Endothelial cell of umbilical vein (primary cell): ENCODE data around the gene TIMD4. TPM values are rescaled to one million over a fixed set of nuclear protein-coding genes. Genes with fewer than 3 reads are reported as not detected.

Source experiments
- BruUV-seq: library from RNA; stranded (reverse); fragments of 400-500 nt; replicated peaks from 2 replicates; lab custom pipeline; 2021; lab: Mats Ljungman, UMichigan
- CTCF ChIA-PET: fragments of 300-600, 350-600 bp; sonication (Branson Sonifier 250); formaldehyde crosslinking; loops from one replicate; lab custom pipeline; 2021; ENCODE audit warnings: antibody characterized with exemption, inconsistent platforms; lab: Charles Lee
- POLR2A ChIA-PET: fragments of 300-600, 350-600 bp; sonication (Branson Sonifier 250); formaldehyde crosslinking; loops from one replicate; lab custom pipeline; 2021; ENCODE audit warnings: antibody characterized with exemption, inconsistent platforms; lab: Charles Lee
- DNase-seq: peaks from one replicate; pipeline ENCODE4 v3.0.0-alpha.2; 2011; ENCODE audit warnings: low read depth, low spot score
- FAIRE-seq: peaks from 2 replicates; lab custom pipeline; 2011; peaks lifted over from hg19 to GRCh38; lab: Jason Lieb, UNC
- H2AFZ ChIP-seq: 2 replicates; pipeline ENCODE4 v1.6.0; 2012; ENCODE audit warnings: low read depth, low read length, control low read depth, inconsistent platforms
- H3K27ac ChIP-seq: 2 replicates; pipeline ENCODE4 v1.5.1; 2011; ENCODE audit warnings: low read depth, mild to moderate bottlenecking, control low read depth, low read length, moderate library complexity; ENCODE audit not compliant: insufficient read depth
- H3K27me3 ChIP-seq, 2 experiments: 2 replicates each; pipeline versions ENCODE4 v1.6.0 to v1.6.1; 2011; ENCODE audit warnings: low read length in 2 of 2, mixed read lengths in 1 of 2; ENCODE audit not compliant: control insufficient read depth in 2 of 2, insufficient read depth in 2 of 2
- H3K36me3 ChIP-seq, 2 experiments: 2 replicates in 1 of 2; 3 replicates in 1 of 2; pipeline ENCODE4 v1.5.1; 2011; ENCODE audit warnings: low read length in 2 of 2, mild to moderate bottlenecking in 1 of 2, moderate library complexity in 1 of 2; ENCODE audit not compliant: control insufficient read depth in 2 of 2, insufficient read depth in 2 of 2; ENCODE audit errors: extremely low read depth in 1 of 2
- H3K4me1 ChIP-seq: 3 replicates; pipeline ENCODE4 v1.5.1; 2011; ENCODE audit warnings: mild to moderate bottlenecking, low read length; ENCODE audit not compliant: control insufficient read depth, insufficient read depth; ENCODE audit errors: extremely low read depth
- H3K4me2 ChIP-seq: 2 replicates; pipeline ENCODE4 v1.6.1; 2011; ENCODE audit warnings: low read length, control low read depth, mixed read lengths; ENCODE audit not compliant: insufficient read depth
- H3K4me3 ChIP-seq, 3 experiments: fragments of 200-600 bp in 1 of 3; sonication (generic), shearing (Covaris generic) in 1 of 3; replicated peaks in 1 of 3; 2 replicates each; pipeline ENCODE4 v1.5.1; 2011 to 2016; ENCODE audit warnings: control low read depth in 3 of 3, low read length in 3 of 3, mild to moderate bottlenecking in 2 of 3, inconsistent platforms in 1 of 3, low read depth in 1 of 3, moderate library complexity in 1 of 3; ENCODE audit not compliant: insufficient read depth in 1 of 3
- H3K79me2 ChIP-seq: 2 replicates; pipeline ENCODE4 v1.6.0; 2012; ENCODE audit warnings: low read length, inconsistent platforms; ENCODE audit not compliant: control insufficient read depth, insufficient read depth
- H3K9ac ChIP-seq: replicated peaks from 2 replicates; pipeline ENCODE3; 2011; ENCODE audit warnings: low read length, control low read depth; ENCODE audit not compliant: insufficient read depth; ENCODE audit errors: extremely low read depth
- H3K9me1 ChIP-seq: replicated peaks from 3 replicates; pipeline ENCODE4 v1.6.0; 2011; ENCODE audit warnings: mild to moderate bottlenecking, low read length; ENCODE audit not compliant: control insufficient read depth, insufficient read depth; ENCODE audit errors: extremely low read depth
- H3K9me3 ChIP-seq: replicated peaks from 2 replicates; pipeline ENCODE4 v1.5.1; 2012; ENCODE audit warnings: low read length, inconsistent platforms; ENCODE audit not compliant: control insufficient read depth, insufficient read depth
- H4K20me1 ChIP-seq: replicated peaks from 2 replicates; pipeline ENCODE3; 2011; ENCODE audit warnings: mild to moderate bottlenecking, low read length; ENCODE audit not compliant: control insufficient read depth, insufficient read depth; ENCODE audit errors: extremely low read depth
- CTCF ChIP-seq, 2 donors: IDR thresholded peaks; 1 replicate in 1 of 2; 2 replicates in 1 of 2; pipeline ENCODE4 v1.5.1; 2011; ENCODE audit warnings: low read length in 2 of 2, mild to moderate bottlenecking in 2 of 2, moderate library complexity in 2 of 2, control low read depth in 1 of 2, inconsistent platforms in 1 of 2, low read depth in 1 of 2; ENCODE audit not compliant: insufficient read depth in 1 of 2; ENCODE audit errors: extremely low read depth in 1 of 2
- EZH2 ChIP-seq: IDR thresholded peaks from 2 replicates; pipeline ENCODE4 v1.6.1; 2012; ENCODE audit warnings: borderline replicate concordance, low read depth, mild to moderate bottlenecking, moderate library complexity, low read length, inconsistent platforms; ENCODE audit not compliant: severe bottlenecking
- FOS ChIP-seq: IDR thresholded peaks from 2 replicates; pipeline ENCODE4 v1.6.1; 2011; ENCODE audit warnings: mild to moderate bottlenecking, low read length, moderate library complexity, borderline replicate concordance; ENCODE audit not compliant: insufficient read depth
- JUN ChIP-seq: IDR thresholded peaks from 2 replicates; pipeline ENCODE4 v1.6.1; 2011; ENCODE audit warnings: borderline replicate concordance, low read depth; ENCODE audit not compliant: insufficient read length, insufficient read depth
- MAX ChIP-seq: IDR thresholded peaks from 2 replicates; pipeline ENCODE4 v1.6.1; 2011; ENCODE audit not compliant: insufficient read depth, insufficient read length
- MYC ChIP-seq: IDR thresholded peaks from one replicate; pipeline ENCODE4 v1.6.1; 2011; ENCODE audit warnings: mild to moderate bottlenecking, low read depth, low read length
- POLR2A ChIP-seq: IDR thresholded peaks from 2 replicates; pipeline ENCODE4 v1.6.1; 2012; ENCODE audit warnings: low read depth, mild to moderate bottlenecking, control low read depth, low read length
- dilution Hi-C: fragments of 300-500 bp; cut with MboI; formaldehyde crosslinking; loops from one replicate; pipeline ENCODE4 v1.15.0; 2019; ENCODE audit warnings: low sequenced_read_pairs; ENCODE audit not compliant: extremely low pct_ligation_motif_present
- intact Hi-C: fragments of 100-400 bp; cut with micrococcal nuclease; formaldehyde crosslinking; loops from one replicate; pipeline ENCODE4 v1.10.0; 2022
- polyA plus RNA-seq, 4 experiments: library from polyadenylated mRNA; depleted of rRNA in 3 of 4; stranded (reverse) in 3 of 4; unstranded in 1 of 4; fragments of >200 nt; gene quantifications; 2 replicates each; pipeline versions ENCODE4 v1.2.1 to v1.2.3, GENCODE V29; 2011 to 2012; ENCODE audit warnings: missing spikeins in 1 of 4
- total RNA-seq: library from RNA; stranded (reverse); gene quantifications from 2 replicates; pipeline ENCODE4 v1.2.3, GENCODE V29; 2021

Gene TIMD4
- total and polyA plus RNA-seq, 2 donors (not counting 3 experiments of a cell fraction or from before 2014, with no cell fraction given): not detected

GRCh38 chr5:156912869-156913268 lies 50.2 kb downstream of the TIMD4 start:
- ChIA-PET POLR2A (no interaction called here), CTCF (no interaction called here)
- H3K4me3 ChIP-seq: no peak overlapping the region
- H3K9ac ChIP-seq: no peak overlapping the region
- H3K79me2 ChIP-seq: no peaks in the 10 kb centered on the region
- H3K36me3 ChIP-seq: no peaks in the 10 kb centered on the region
- H3K9me3 ChIP-seq: peaks cover 6% of the 10 kb centered on the region
- no peaks in the 10 kb centered on the region for H3K4me1 ChIP-seq
- TF ChIP-seq FOS: no peak
- no peak for TF ChIP-seq POLR2A
- TF ChIP-seq JUN: no peak
- TF ChIP-seq MAX: no peak
- no peak for TF ChIP-seq MYC
- no peak for TF ChIP-seq EZH2
- TF ChIP-seq CTCF (IDR thresholded peaks at IDR 0.05; ENCODE audit: extremely low read depth in 1 of 2, insufficient read depth in 1 of 2, low read depth in 1 of 2, low read length in 2 of 2): no peak
- BruUV-seq: no TSS peak
- FAIRE-seq (no peak), DNase-seq (no peak)
- H3K27ac ChIP-seq: no peak overlapping the region
- H4K20me1 ChIP-seq: no peaks in the 10 kb centered on the region
- no peak overlapping the region for H2AFZ ChIP-seq
- H3K27me3 ChIP-seq: no peaks in the 10 kb centered on the region
- H3K9me1 ChIP-seq: no peaks in the 10 kb centered on the region
- intact Hi-C loops (no loop called here), dilution Hi-C loops (no loop called here)
- no peak overlapping the region for H3K4me2 ChIP-seq
